GM18499 (cell line): Measurements from ENCODE around the gene SLC25A43.
"Not testable (repeated sequence)": the region's sequence is repeated elsewhere in the genome, so short reads cannot be mapped to it uniquely, and the experiment has no call there.

ENCODE experiments used
- ATAC-seq: cut with Tn5 transposase; IDR thresholded peaks from one replicate; pipeline ENCODE4 v1.9.1; 2021; ENCODE audit warnings: moderate number of reproducible peaks; ENCODE audit not compliant: insufficient read depth, unreplicated experiment

The SLC25A43 gene

DNA sequence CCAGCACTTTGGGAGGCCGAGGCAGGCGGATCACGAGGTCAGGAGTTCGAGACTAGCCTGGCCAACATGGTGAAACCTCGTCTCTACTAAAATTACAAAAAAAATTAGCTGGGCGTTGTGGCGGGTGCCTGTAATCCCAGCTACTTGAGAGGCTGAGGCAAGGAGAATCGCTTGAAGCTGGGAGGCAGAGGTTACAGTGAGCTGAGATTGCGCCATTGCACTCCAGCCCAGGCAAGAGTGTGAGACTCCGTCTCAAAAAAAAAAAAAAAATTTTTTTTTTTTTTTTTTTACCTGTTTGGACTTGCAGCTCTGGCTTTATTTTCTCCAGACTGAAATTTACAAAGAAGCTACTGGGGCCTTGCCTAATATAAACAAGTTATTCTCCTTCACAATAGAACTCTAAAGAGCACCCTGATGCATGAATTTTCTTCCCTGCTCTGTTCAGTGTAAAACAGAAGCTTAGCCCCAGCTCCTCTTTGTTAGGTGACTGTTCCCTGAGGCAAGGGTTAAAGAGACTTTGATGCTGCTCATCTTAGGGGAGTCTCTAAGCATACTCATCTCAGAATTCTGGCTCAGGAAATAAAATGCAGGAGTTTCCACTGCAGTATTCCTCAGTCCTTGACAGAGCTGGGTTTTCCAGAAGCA, 94.8 kb downstream of the SLC25A43 start:
- ATAC-seq = not testable (repeated sequence)

DNA sequence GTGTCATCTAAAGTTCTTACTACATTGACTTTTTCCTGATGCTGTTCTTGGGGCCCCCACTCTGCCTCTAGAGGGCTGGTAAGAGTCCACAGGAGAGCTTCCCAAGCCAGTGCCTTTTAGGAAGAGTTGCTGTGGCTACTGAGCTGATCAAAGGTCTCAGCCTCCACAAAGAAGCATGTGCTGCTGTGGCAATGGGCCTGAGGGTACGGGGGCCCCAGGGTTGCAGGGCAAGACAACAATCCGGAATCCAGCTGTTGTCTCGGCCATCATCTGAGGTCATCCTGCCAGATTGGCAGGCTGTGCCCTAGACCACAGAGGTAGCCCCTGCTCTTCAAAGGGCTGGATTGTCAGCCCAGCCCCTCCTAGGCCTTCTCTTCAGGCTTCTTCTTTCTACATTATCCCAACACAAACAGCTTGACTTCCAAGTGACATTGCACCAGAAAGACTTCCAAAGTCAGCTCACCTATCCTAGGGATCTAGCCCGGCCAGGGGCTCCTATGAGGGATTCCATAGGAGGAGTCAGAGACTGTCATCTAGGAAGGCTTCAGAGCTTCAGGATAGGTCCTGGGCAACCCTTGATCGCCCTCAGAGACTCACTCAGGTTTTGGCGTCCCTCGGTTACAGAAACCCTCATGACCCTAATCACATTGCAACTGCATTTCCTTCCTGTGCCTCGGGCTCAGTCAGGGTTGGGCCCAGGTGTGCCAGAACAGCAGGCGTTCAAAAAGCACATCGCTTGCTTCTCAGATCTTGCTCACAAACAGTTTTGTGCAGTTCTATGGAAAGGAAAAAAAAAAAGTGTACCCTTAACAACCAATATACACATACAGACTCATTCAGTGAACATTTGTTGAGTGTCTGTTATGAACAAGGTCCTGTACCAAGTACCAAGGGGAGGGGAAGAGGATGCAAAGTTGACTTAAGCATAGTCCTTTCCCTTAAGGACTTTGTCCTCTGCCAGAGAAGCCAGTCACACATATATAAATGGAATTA, 96.9 kb downstream of the SLC25A43 start:
- ATAC-seq = no peak

DNA sequence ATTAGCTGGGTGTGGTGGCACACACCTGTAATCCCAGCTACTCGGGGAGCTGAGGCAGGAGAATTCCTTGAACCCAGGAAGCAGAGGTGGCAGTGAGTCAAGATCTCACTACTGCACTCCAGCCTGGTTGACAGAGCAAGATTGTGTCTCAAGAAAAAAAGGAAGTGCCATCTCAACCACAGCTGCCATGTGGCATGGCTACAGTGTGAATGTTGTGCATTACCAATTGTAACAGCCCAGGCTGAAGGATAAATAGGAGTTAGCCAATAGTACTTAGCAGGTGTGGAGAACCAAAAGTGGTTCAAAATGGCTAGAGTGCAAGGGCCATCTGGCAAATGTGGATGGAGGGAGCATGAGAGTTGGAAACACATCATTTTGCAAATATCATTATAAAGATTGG, 98.0 kb downstream of the SLC25A43 start:
- ATAC-seq = no peak

GRCh38 chrX:119500061-119500800, 101.1 kb downstream of the SLC25A43 start:
- no peak for ATAC-seq

- no peak for ATAC-seq
Measured at GRCh38 chrX:119501511-119502148, 102.5 kb downstream of the SLC25A43 start.

GRCh38 chrX:119502727-119503483, 103.8 kb downstream of the SLC25A43 start:
- no peak for ATAC-seq

- no peak for ATAC-seq
Measured at GRCh38 chrX:119503484-119503861, 104.3 kb downstream of the SLC25A43 start.
